Measurements from ENCODE around the gene TARM1.
"Not testable (repeated sequence)": the region's sequence is repeated elsewhere in the genome, so short reads cannot be mapped to it uniquely, and the experiment has no call there.

The TARM1 gene

GRCh38 chr19:54099903-54100255 lies 18.7 kb upstream of the TARM1 start:
- H3K36me3 ChIP-seq (replicated peaks in 1 of 2; ENCODE audit: control insufficient read depth in 2 of 2, insufficient read depth in 2 of 2, low read length in 2 of 2); H3K79me1 ChIP-seq (ENCODE audit: low read depth, low read length); H3K9ac ChIP-seq (ENCODE audit: low read depth, low read length, poor library complexity); H3K4me3 ChIP-seq (ENCODE audit: low read length in 2 of 2); H2BK120ac ChIP-seq (ENCODE audit: low read depth, low read length); H3K4me1 ChIP-seq (ENCODE audit: control insufficient read depth in 2 of 2, insufficient read depth in 1 of 2, low read depth in 1 of 2, low read length in 2 of 2); H2AFZ ChIP-seq (ENCODE audit: low read length); H4K91ac ChIP-seq (ENCODE audit: low read depth, low read length, poor library complexity); H3K18ac ChIP-seq (ENCODE audit: low read length); H3K4me2 ChIP-seq (ENCODE audit: insufficient read depth, low read length, poor library complexity, severe bottlenecking); DNase-seq (ENCODE audit: low spot score); H3K14ac ChIP-seq (ENCODE audit: low read length); H3K9me3 ChIP-seq (replicated peaks in 1 of 2; ENCODE audit: control insufficient read depth in 2 of 2, insufficient read depth in 1 of 2, low read depth in 1 of 2, low read length in 2 of 2); H2AK5ac ChIP-seq (ENCODE audit: low read depth, low read length); H4K8ac ChIP-seq (ENCODE audit: low read depth, low read length); H3K27ac ChIP-seq (replicated peaks; ENCODE audit: low read length); H2BK5ac ChIP-seq (ENCODE audit: low read length); H2BK15ac ChIP-seq (ENCODE audit: low read length); H3K4ac ChIP-seq (ENCODE audit: low read length); H3K23ac ChIP-seq (ENCODE audit: low read depth, low read length, poor library complexity); H2BK12ac ChIP-seq (ENCODE audit: low read length): not testable (repeated sequence)
- peaks cover 0 to 22% (median 19%) of the 10 kb centered on the region in 3 experiments for H3K27me3 ChIP-seq (ENCODE audit: control insufficient read depth in 3 of 3, insufficient read depth in 3 of 3, low read depth in 1 of 3, low read length in 3 of 3)
- WGBS, 2 donors (ENCODE audit: extremely low coverage in 2 of 2, insufficient read length in 2 of 2, insufficient replicate concordance in 1 of 2), result no CpG with 5 or more reads among the region's 9 CpGs

GRCh38 chr19:54099190-54099902 lies 18.2 kb upstream of the TARM1 start:
- Histone ChIP-seq H2BK15ac (ENCODE audit: low read length) (no peak overlapping the region), H2BK120ac (ENCODE audit: low read depth, low read length) (no peak overlapping the region), H3K4me2 (ENCODE audit: insufficient read depth, low read length, poor library complexity, severe bottlenecking) (no peak overlapping the region), H3K4ac (ENCODE audit: low read length) (no peak overlapping the region), H3K36me3 (replicated peaks in 1 of 2; ENCODE audit: control insufficient read depth in 2 of 2, insufficient read depth in 2 of 2, low read length in 2 of 2) (no peaks in the 10 kb centered on the region), H3K18ac (ENCODE audit: low read length) (no peak overlapping the region), H2AFZ (ENCODE audit: low read length) (no peak overlapping the region), H3K14ac (ENCODE audit: low read length) (no peak overlapping the region), H3K4me3 (ENCODE audit: low read length in 2 of 2) (no peak overlapping the region), H3K27ac (replicated peaks; ENCODE audit: low read length) (no peak overlapping the region), H3K4me1 (ENCODE audit: control insufficient read depth in 2 of 2, insufficient read depth in 1 of 2, low read depth in 1 of 2, low read length in 2 of 2) (peaks cover 4 to 7% of the 10 kb centered on the region in 2 donors), H3K9me3 (replicated peaks in 1 of 2; ENCODE audit: control insufficient read depth in 2 of 2, insufficient read depth in 1 of 2, low read depth in 1 of 2, low read length in 2 of 2) (peaks cover 0 to 2% of the 10 kb centered on the region in 2 donors), H4K91ac (ENCODE audit: low read depth, low read length, poor library complexity) (no peak overlapping the region), H3K79me1 (ENCODE audit: low read depth, low read length) (peaks cover 4% of the 10 kb centered on the region), H2BK5ac (ENCODE audit: low read length) (no peak overlapping the region), H4K8ac (ENCODE audit: low read depth, low read length) (no peak overlapping the region), H3K27me3 (ENCODE audit: control insufficient read depth in 3 of 3, insufficient read depth in 3 of 3, low read depth in 1 of 3, low read length in 3 of 3) (peaks cover 0 to 23% (median 21%) of the 10 kb centered on the region in 3 experiments), H2BK12ac (ENCODE audit: low read length) (no peak overlapping the region), H3K9ac (ENCODE audit: low read depth, low read length, poor library complexity) (no peak overlapping the region), H2AK5ac (ENCODE audit: low read depth, low read length) (no peak overlapping the region), H3K23ac (ENCODE audit: low read depth, low read length, poor library complexity) (no peak overlapping the region)
- no peak for DNase-seq (ENCODE audit: low spot score)
- WGBS, 2 donors (ENCODE audit: extremely low coverage in 2 of 2, insufficient read length in 2 of 2, insufficient replicate concordance in 1 of 2), result no CpG with 5 or more reads among the region's 12 CpGs

- no peak for DNase-seq (ENCODE audit: low spot score)
- no peak overlapping the region for H4K91ac ChIP-seq (ENCODE audit: low read depth, low read length, poor library complexity)
- peaks cover 4 to 5% of the 10 kb centered on the region in 2 donors for H3K4me1 ChIP-seq (ENCODE audit: control insufficient read depth in 2 of 2, insufficient read depth in 1 of 2, low read depth in 1 of 2, low read length in 2 of 2)
- peaks cover 0 to 23% (median 21%) of the 10 kb centered on the region in 3 experiments for H3K27me3 ChIP-seq (ENCODE audit: control insufficient read depth in 3 of 3, insufficient read depth in 3 of 3, low read depth in 1 of 3, low read length in 3 of 3)
- no peak overlapping the region for H3K4ac ChIP-seq (ENCODE audit: low read length)
- no peak overlapping the region for H3K27ac ChIP-seq (replicated peaks; ENCODE audit: low read length)
- H2AK5ac ChIP-seq (ENCODE audit: low read depth, low read length), result no peak overlapping the region
- peaks cover 2 to 4% of the 10 kb centered on the region in 2 donors for H3K9me3 ChIP-seq (replicated peaks in 1 of 2; ENCODE audit: control insufficient read depth in 2 of 2, insufficient read depth in 1 of 2, low read depth in 1 of 2, low read length in 2 of 2)
- peak overlapping the region; percentile 60 for H3K23ac ChIP-seq (ENCODE audit: low read depth, low read length, poor library complexity)
- peak overlapping the region; percentile 97 for H2AFZ ChIP-seq (ENCODE audit: low read length)
- peak overlapping the region; percentile 49 for H3K4me2 ChIP-seq (ENCODE audit: insufficient read depth, low read length, poor library complexity, severe bottlenecking)
- no peak overlapping the region for H2BK120ac ChIP-seq (ENCODE audit: low read depth, low read length)
- H4K8ac ChIP-seq (ENCODE audit: low read depth, low read length), result no peak overlapping the region
- no peak overlapping the region for H2BK12ac ChIP-seq (ENCODE audit: low read length)
- H2BK5ac ChIP-seq (ENCODE audit: low read length), result no peak overlapping the region
- H3K79me1 ChIP-seq (ENCODE audit: low read depth, low read length), result no peaks in the 10 kb centered on the region
- no CpG with 5 or more reads among the region's 14 CpGs for WGBS, 2 donors (ENCODE audit: extremely low coverage in 2 of 2, insufficient read length in 2 of 2, insufficient replicate concordance in 1 of 2)
- no peak overlapping the region for H3K18ac ChIP-seq (ENCODE audit: low read length)
- no peak overlapping the region for H3K14ac ChIP-seq (ENCODE audit: low read length)
- H3K36me3 ChIP-seq (replicated peaks in 1 of 2; ENCODE audit: control insufficient read depth in 2 of 2, insufficient read depth in 2 of 2, low read length in 2 of 2), result no peaks in the 10 kb centered on the region
- peak overlapping the region in 1 of 2 donors; percentile 56 for H3K4me3 ChIP-seq (ENCODE audit: low read length in 2 of 2)
- H3K9ac ChIP-seq (ENCODE audit: low read depth, low read length, poor library complexity), result peak overlapping the region; percentile 83
- peak overlapping the region; percentile 13 for H2BK15ac ChIP-seq (ENCODE audit: low read length)
These were observed 15.5 kb upstream of the TARM1 start for GRCh38 chr19:54096617-54097106.

- H2BK12ac ChIP-seq (ENCODE audit: low read length), result peak overlapping the region; percentile 30
- peak overlapping the region; percentile 99 for H4K91ac ChIP-seq (ENCODE audit: low read depth, low read length, poor library complexity)
- peaks cover 0 to 23% (median 21%) of the 10 kb centered on the region in 3 experiments for H3K27me3 ChIP-seq (ENCODE audit: control insufficient read depth in 3 of 3, insufficient read depth in 3 of 3, low read depth in 1 of 3, low read length in 3 of 3)
- H3K36me3 ChIP-seq (replicated peaks in 1 of 2; ENCODE audit: control insufficient read depth in 2 of 2, insufficient read depth in 2 of 2, low read length in 2 of 2); H3K4me1 ChIP-seq (ENCODE audit: control insufficient read depth in 2 of 2, insufficient read depth in 1 of 2, low read depth in 1 of 2, low read length in 2 of 2); H3K9me3 ChIP-seq (replicated peaks in 1 of 2; ENCODE audit: control insufficient read depth in 2 of 2, insufficient read depth in 1 of 2, low read depth in 1 of 2, low read length in 2 of 2); H3K79me1 ChIP-seq (ENCODE audit: low read depth, low read length); DNase-seq (ENCODE audit: low spot score); H2BK5ac ChIP-seq (ENCODE audit: low read length); H3K27ac ChIP-seq (replicated peaks; ENCODE audit: low read length): not testable (repeated sequence)
- peak overlapping the region; percentile 96 for H3K23ac ChIP-seq (ENCODE audit: low read depth, low read length, poor library complexity)
- H3K9ac ChIP-seq (ENCODE audit: low read depth, low read length, poor library complexity), result peak overlapping the region; percentile 84
- no CpG with 5 or more reads among the region's 46 CpGs for WGBS, 2 donors (ENCODE audit: extremely low coverage in 2 of 2, insufficient read length in 2 of 2, insufficient replicate concordance in 1 of 2)
- H3K14ac ChIP-seq (ENCODE audit: low read length), result peak overlapping the region; percentile 82
- H4K8ac ChIP-seq (ENCODE audit: low read depth, low read length), result peak overlapping the region; percentile 92
- H2AK5ac ChIP-seq (ENCODE audit: low read depth, low read length), result peak overlapping the region; percentile 20
- peak overlapping the region; percentile 32 to 78 for H3K4me3 ChIP-seq (ENCODE audit: low read length in 2 of 2)
- peak overlapping the region; percentile 93 for H2BK120ac ChIP-seq (ENCODE audit: low read depth, low read length)
- H2BK15ac ChIP-seq (ENCODE audit: low read length), result peak overlapping the region; percentile 98
- H3K4me2 ChIP-seq (ENCODE audit: insufficient read depth, low read length, poor library complexity, severe bottlenecking), result peak overlapping the region; percentile 73
- peak overlapping the region; percentile 37 for H3K4ac ChIP-seq (ENCODE audit: low read length)
- H3K18ac ChIP-seq (ENCODE audit: low read length), result peak overlapping the region; percentile 99
- peak overlapping the region; percentile 97 for H2AFZ ChIP-seq (ENCODE audit: low read length)
These were observed 14.9 kb upstream of the TARM1 start for GRCh38 chr19:54095859-54096616.

Data from neuronal stem cell (in vitro differentiated cells).